CD4-positive, alpha-beta T cell treated with Interleukin-15 for 4 hours (primary cell): ENCODE results near the gene COMT.
"Not testable (repeated sequence)": the region's sequence is repeated elsewhere in the genome, so short reads cannot be mapped to it uniquely, and the experiment has no call there.

Experiments
- DNase-seq: peaks from one replicate; pipeline ENCODE4 v3.0.0-alpha.2; 2020; ENCODE audit warnings: low spot score

COMT gene

GRCh38 chr22:19929586-19930550, 11.7 kb upstream of the COMT start:
- DNase-seq: no peak

GRCh38 chr22:19930551-19931486, 10.8 kb upstream of the COMT start:
- no peak for DNase-seq

GRCh38 chr22:19931514-19931913, 10.1 kb upstream of the COMT start:
- no peak for DNase-seq

GRCh38 chr22:19932367-19933206, 9.0 kb upstream of the COMT start:
- DNase-seq: no peak

- no peak for DNase-seq
These were observed 8.0 kb upstream of the COMT start for GRCh38 chr22:19933341-19934241.

GRCh38 chr22:19935123-19935718, 6.4 kb upstream of the COMT start:
- DNase-seq: not testable (repeated sequence)

GRCh38 chr22:19936513-19936912, 5.1 kb upstream of the COMT start:
- DNase-seq: no peak

- no peak for DNase-seq
These were observed 3.7 kb upstream of the COMT start for GRCh38 chr22:19937616-19938473.

GRCh38 chr22:19940536-19941364, 822 bp upstream of the COMT start:
- no peak for DNase-seq

GRCh38 chr22:19942157-19943081, 847 bp downstream of the COMT start:
- no peak for DNase-seq

GRCh38 chr22:19943082-19944026, 1.8 kb downstream of the COMT start:
- DNase-seq: no peak

GRCh38 chr22:19948057-19948760, 6.6 kb downstream of the COMT start:
- DNase-seq: no peak

GRCh38 chr22:19951346-19951745, 9.8 kb downstream of the COMT start:
- no peak for DNase-seq

GRCh38 chr22:19955241-19956128, 13.9 kb downstream of the COMT start:
- no peak for DNase-seq
